DND-41 (cell line): Measurements from ENCODE around the gene BACH2.
"Not testable (repeated sequence)": the region's sequence is repeated elsewhere in the genome, so short reads cannot be mapped to it uniquely, and the experiment has no call there.

Experiments used
- EZH2 ChIP-seq: IDR thresholded peaks from 3 replicates; pipeline ENCODE4 v1.6.1; 2012; ENCODE audit warnings: borderline replicate concordance, low read depth, mild to moderate bottlenecking, moderate library complexity, low read length, inconsistent platforms; ENCODE audit not compliant: severe bottlenecking
- TF ChIP-seq, protein P1 (sequence below): IDR thresholded peaks from 2 replicates; pipeline ENCODE4 v1.5.1; 2012; ENCODE audit warnings: borderline replicate concordance, low read length, moderate library complexity, mild to moderate bottlenecking; ENCODE audit not compliant: poor library complexity, severe bottlenecking; ENCODE audit errors: extremely low read depth

- TF ChIP-seq, protein P1, sequence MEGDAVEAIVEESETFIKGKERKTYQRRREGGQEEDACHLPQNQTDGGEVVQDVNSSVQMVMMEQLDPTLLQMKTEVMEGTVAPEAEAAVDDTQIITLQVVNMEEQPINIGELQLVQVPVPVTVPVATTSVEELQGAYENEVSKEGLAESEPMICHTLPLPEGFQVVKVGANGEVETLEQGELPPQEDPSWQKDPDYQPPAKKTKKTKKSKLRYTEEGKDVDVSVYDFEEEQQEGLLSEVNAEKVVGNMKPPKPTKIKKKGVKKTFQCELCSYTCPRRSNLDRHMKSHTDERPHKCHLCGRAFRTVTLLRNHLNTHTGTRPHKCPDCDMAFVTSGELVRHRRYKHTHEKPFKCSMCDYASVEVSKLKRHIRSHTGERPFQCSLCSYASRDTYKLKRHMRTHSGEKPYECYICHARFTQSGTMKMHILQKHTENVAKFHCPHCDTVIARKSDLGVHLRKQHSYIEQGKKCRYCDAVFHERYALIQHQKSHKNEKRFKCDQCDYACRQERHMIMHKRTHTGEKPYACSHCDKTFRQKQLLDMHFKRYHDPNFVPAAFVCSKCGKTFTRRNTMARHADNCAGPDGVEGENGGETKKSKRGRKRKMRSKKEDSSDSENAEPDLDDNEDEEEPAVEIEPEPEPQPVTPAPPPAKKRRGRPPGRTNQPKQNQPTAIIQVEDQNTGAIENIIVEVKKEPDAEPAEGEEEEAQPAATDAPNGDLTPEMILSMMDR, result not testable (repeated sequence)
- not testable (repeated sequence) for TF ChIP-seq EZH2
Observed at GRCh38 chr6:90166155-90166924, 130.3 kb downstream of the BACH2 start.
